Suppressor macrophage treated with lipopolysaccharide for 4 hours (primary cell): ENCODE measurements around the gene PDZK1IP1.

Experiments
- DNase-seq: peaks from one replicate; pipeline ENCODE4 v3.0.0-alpha.2; 2020

The PDZK1IP1 gene, protein sequence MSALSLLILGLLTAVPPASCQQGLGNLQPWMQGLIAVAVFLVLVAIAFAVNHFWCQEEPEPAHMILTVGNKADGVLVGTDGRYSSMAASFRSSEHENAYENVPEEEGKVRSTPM

DNA sequence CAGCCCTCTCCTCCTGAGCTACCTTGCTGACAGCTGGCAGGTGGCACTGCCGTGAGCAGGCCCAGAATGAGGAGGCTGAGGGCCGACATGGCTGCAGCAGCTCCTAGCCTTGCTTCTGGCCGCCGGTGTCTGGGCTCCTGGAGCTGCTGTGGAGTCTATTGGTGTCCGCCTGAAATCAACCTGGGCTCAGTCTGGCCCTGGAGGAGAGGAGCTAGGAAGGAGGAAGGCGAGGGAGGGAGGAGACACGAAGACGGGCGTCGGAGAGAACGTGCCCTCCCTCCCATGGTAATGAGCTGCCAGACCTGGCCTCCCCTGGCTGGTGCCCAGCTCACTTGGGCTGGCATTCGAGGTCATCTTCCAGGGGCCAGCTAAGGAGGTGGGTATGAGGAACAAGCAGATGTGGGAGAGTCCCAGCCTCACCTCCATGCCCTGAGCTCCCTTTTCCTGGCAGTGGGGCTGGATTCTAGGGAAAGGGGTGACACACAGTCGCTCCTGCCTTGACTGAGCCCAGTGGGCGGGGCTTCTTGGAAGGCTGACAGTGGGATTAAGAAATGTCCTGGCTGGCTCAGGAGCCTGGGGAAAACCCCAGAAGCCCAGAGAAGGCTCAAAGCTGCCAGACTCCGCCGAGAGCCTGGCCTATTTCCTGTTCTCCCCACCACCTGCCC lies at the start of gene PDZK1IP1:
PDZK1IP1 (minus strand) TSS at position 193 of the 665 bp plus-strand sequence; CDS start at position 89, 104 bp downstream.
- DNase-seq, result peak; percentile 66

DNA sequence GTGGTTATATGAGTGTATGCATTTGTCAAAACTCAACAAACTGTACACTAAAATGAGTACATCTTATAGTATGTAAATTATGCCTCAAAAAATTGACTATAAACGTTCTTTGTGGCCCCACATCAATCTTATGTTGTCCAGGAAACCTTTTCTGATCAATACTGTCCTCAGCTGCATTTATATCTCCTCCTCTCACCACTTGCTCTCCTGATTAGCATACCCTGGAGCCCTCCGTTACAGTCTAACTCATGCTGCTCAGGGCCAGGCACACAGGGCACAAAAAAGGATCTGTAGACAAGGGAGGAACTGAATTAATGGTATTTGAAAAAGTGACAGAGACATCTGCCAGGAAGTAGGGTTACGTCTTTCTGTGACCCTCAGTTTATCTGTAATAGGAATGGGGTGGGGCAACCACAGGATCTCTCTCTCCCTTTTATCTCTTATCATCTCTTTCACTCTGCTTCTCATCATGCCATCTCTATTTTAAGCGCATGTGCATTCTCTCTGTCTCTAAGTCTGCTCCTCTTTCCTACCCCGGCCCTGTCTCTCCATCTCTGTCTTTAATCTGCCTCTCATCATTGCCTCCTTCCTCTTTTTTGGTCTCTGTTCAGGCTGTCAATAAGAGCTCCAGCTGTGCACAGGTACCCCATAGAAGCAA lies 49.2 kb upstream of the PDZK1IP1 start:
- DNase-seq, result no peak

DNA sequence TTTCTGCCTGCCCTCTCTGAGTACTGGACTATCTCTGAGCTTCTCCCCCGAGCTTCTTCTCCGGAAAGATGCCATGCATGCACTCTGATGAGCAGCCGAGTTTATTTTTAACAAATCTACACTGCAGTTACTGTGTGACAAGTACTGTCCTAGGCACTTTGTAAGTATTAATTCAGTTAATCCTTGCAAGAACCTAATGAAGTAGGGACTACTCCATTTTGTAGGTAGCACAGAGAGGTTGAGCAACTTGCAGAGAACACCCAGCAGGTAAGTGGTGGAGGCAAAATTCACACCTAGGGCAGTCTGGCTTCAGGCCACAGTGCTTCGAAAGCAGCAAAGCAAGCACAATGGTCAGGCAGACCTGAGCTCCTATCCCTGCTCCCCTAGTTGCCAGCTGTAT lies 46.0 kb upstream of the PDZK1IP1 start:
- no peak for DNase-seq

DNA sequence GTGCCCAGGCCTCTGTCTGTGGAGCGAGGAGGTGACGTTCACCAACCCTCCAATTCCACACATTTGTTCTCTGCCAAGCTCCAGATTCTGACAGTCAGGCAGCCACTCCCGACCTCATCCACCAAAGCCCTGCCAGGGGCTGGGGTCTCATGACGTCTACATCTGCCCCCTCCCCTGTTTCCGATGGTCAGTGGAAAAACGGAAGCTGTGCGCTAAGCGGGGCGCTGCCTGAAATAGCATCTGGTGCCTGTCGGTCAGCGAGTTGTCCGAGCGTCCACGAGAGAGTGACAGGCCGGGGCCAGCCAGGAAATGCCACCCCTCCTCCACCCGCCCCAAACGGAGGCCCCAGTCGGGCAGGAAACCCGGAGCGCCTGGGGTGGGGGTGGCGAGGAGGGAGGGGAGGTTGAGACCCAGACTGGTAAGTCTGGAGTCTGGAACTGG lies 45.4 kb upstream of the PDZK1IP1 start:
- DNase-seq, result no peak

DNA sequence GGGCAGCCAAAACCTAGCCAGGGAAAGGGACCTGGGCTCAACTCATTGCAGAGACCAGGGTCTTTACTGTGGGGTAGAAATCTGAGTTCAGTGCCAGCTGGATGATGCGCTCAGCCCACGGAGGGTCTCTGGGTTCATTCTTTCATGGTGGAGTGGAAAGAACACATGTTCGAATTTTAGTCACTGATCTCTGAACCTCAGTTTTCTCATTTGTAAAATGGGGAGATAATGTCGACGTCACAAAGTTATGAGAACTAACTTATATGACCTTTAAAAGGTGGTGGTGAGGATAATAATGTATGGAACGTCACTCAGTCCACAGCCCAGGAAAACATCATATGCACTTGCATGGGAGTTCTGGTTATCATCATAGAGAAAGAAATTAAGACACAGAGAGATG lies 43.4 kb upstream of the PDZK1IP1 start:
- no peak for DNase-seq

DNA sequence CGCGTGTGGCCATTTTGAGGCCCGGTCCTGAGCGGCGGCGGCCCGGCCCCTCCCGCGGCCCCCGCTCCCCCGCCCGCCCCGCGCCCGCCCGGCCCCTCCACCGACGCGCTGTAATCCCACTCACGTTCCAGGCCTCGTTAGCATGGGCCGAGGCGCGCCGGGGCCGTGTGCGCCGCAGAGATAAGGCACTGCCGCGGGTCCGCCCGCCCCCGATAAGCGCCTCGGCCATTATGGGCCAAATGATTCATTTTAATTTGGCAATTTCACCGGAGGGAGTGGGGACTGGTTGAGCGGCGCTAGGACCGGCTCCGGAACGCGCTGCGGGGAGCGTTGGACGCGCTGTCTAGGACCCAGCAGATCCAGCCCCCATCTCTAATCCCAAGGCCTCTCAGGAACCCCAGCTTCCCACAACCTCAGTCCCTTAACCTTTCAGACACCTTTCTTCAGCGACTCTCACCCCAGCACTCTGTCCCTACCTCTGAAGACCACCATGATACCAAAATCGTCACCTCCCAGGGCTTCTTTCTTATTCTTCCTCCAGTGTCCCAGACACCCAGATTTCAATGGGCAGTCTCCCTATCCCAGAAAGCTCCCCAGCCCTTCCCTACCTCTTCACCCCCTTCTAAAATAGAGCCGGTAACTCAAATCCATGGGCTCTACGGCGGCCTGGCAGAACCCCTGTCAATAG lies 42.5 kb upstream of the PDZK1IP1 start, which contains the start of gene TAL1:
TAL1 (minus strand) TSS at position 39 of the 688 bp plus-strand sequence. CDS start 6,337 bp downstream, outside the sequence.
- DNase-seq, result no peak

DNA sequence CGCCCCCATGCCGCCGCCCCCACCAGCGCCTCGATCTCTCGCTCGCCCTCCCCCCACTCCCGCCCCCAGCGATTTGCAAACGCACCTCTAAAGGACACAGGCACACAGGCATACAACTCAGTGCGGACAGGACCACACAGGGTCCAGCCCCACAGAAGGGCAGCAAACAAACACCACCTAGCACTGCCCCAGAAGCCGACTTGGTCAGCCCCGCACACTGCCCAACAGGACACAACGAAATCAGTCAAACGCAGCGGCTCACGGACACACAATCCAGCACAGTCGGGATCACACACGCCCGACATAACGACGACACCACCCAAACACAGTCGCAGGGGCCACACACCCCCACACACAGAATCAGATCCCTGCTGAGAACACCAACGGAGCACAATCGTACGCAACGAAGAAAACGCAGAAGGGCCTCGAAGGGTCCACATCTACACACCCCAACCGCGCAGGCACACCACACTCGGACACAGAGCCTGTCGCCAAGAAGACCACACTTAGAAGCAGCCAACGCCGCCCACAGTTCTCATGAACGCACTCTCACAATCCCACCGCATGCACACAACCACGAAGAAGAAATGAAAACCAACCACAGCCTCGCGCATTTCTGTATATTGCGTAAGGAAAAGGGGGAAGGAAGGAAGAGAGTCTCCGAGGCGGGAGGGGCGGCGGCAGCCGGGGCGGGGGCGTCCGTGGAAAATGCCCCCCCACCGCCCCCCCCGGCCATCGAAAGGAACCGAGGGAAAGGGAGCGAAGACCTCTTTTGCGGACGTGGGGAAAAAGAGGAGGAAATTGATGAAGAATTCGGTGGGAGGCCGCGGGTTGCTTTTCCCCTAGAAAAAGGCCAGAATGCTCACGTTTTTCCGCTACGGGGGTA lies 41.7 kb upstream of the PDZK1IP1 start:
- DNase-seq, result peak; percentile 71

DNA sequence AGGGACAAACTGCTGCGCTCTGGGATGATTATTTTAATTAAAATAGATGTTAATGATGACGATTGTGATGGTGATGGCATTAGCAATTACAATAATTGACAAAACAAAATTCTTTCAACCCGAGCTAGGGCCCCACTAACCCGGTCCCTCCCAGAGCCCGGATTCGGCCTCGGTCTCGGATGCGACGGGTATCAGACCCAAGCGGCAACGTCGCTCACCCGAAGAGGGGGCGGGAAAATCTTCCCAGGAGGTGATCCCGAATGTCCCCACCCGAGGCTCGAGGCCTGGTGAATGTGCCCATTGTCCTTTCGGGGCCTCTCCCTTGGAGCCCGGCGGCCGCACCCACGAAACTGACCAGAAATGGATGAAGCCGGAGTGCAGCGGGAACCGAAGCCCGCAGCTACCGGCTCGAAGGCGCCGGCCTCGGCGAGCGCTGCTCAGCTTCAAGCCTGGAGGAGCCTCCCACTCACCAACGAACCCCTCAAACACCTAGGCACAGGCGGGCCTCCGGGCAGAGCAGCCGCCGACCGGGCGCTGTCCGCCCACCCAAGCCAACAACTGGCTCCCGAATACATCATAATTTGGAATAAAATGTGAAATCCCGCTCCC lies 41.0 kb upstream of the PDZK1IP1 start:
- no peak for DNase-seq

DNA sequence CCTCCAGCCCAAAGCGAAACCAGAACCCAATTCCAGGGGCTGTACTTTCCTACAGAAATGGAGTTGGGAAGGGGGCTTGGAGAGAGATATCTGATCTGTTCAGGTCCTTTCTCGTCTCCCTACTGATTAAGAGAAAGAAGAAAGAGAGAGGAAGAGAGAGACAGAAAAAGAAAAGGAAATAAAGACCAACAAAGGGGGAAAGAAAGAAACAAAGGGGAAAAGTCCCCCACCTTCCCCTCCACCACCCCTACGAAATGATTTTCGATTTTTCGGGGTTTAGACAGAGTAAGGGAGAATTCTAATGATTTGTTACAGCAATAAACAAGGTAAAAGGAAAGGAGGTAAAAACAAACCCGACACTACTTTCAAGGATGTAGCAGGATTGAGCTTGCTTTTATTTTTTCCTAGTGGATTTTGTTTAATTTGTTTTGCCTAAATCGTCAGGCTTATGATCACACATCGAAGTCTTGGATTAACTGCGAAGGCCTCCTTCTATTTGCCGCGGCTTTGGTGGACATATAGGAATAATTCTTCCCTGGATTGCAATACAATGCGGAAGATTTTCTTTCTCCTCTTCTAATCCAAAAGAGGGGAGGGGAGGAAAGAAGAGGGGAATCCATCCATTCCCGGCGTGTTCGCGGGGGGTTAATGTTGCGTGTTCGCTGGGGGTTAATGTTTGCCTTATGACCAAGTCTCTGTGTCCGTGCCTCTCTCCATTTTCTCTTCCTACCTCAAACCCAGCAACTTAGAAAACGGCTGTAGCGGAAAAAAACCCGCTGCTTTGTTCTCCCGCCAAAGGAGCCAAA lies 40.3 kb upstream of the PDZK1IP1 start:
- DNase-seq, result no peak

DNA sequence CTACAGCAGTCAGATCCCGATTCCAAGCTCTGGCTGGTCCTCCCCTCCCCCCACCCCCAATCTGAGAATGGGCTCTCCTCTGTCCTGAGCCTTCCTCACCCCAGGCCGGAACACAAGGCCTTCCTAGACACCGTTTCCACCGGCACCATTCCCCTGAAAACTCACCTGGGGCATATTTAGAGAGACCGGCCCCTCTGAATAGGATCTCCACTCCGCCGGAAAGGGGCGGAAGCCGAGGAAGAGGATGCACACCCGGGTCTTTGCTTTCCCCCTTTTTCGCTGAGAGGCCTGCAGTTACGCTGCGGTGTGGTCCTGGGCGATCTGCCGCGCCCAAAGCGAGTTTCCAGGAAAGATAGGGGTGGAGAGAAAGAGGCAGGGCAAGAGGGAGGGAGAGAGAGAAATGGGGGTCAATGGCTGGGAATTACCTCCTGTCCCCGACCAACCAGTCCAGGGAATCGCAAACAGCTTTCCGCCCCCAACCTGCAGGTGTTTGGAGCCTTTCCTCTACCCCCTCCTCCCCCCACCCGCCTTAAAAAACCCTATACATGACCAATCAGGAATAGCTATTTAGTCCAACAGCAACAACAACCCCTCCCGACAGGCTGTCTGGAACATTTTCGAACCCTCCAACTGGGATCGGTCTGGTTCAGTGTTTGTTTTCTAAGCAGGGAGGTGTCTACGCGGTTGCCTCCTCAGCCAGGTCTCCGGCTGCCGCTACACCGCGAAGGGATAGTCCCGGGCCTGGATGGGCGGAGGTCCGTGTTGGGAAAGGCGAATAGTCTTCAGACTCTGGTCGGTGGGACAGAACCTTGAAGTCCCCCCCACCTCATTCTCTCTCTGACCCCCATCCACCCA lies 39.4 kb upstream of the PDZK1IP1 start:
- DNase-seq, result no peak

DNA sequence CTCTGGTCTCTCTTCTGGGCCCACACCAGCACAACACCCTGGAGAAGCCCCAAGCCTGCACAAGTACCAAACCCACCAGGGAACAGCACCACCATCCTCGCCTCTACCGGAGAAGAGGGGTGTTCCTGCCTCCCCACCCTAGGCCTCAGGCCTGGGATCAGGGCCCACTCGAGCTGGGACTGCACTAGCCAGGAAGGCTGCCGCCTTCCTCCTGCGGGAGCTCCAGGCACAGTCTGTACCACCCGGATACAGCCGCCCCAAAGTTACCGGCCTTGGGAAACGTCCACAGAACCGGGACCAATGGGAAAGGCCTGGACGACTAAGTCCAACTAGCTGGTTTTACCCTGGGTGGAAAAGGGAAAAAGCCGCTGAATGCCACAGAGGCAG lies 38.8 kb upstream of the PDZK1IP1 start:
- no peak for DNase-seq

DNA sequence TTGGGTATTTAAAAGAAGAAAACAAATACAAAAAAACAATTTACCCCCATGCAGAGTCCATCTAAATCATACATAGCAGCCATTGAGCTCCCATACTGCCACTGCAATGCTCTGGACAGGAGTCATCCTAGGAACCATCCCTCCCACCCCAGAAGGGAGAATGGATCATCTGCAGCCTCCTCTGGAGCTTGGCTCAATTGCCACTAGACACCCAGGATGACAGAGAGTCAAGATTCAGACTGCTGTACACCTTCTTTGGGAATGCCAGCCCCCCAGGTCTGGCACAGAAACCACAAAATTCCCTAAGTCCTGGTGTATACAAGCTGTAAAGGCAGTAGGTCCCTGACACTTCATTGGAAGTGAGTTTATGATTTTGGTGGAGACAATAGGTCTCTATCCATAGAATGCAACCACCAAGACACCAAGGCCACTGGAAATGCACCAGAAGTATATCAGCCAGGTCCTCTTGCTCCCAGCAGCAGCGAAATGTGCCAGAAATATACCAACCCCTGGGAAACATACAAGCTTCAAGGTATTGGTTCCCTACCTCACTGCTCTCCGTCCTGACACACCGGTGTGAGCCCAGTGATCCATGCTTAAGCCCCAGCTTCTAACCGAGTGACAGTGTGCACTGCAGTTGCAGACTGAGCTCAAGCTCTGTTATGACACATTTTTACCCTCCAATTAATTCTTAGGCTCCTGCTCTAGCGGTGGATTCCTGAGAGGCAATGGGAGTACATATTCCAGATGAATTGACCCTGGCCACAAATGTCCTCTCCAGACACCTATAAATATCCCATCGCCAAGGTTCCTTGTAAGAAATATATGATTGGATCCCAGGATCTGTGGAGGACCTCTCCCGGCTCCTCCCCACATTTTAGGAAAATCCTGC lies 37.8 kb upstream of the PDZK1IP1 start:
- DNase-seq, result no peak

DNA sequence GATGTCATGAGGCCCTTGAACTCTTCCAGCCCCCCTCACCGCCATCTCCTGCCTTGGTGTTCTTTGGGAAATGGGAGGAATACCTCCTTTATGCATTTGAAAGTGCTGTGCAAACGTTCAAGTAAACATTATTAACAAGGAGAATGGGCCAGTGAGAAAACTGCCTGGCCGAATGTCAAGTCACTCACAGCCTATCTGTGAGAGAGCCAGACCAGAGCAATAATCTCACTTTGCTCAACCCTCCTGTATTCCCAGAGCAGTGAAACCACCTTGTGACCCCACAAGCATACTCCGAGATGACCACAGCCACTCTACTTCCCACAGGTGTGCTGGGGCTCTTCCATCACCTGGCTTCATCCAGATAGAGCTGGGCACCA lies 37.0 kb upstream of the PDZK1IP1 start:
- no peak for DNase-seq

DNA sequence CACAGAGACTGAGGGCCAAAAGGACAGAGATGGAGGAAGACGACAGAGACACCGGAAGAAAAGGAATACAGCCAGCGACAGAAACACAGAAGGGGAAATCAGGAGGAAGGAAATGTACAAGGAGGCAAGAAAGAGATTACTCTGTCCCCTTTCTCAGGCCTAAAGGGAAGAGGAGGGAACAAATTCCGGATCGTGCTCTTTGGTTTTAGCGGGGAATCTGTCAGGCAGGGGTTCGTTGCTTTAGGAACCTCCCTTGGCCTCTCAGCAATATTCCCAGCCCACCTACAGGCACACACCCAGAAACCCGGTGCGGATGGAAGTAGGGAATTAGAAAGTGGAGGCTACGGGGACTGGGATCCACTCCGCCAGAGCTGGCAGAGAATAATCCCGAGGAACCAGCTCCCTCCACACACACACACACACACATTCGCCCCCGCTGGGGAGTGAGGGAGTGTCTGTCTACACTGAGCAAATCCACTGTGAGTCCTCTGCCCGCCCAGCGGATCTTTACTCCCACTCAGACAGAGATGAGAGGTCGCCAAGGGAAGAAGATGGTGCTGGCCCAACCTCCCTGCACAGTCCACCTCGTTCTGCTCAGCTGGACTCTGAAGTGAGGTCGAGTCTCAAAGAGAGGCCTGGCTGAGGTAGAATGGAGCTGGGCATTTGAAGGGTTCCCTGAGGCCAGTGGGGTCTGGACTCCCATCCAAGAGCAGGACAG lies 36.4 kb upstream of the PDZK1IP1 start:
- DNase-seq, result no peak

DNA sequence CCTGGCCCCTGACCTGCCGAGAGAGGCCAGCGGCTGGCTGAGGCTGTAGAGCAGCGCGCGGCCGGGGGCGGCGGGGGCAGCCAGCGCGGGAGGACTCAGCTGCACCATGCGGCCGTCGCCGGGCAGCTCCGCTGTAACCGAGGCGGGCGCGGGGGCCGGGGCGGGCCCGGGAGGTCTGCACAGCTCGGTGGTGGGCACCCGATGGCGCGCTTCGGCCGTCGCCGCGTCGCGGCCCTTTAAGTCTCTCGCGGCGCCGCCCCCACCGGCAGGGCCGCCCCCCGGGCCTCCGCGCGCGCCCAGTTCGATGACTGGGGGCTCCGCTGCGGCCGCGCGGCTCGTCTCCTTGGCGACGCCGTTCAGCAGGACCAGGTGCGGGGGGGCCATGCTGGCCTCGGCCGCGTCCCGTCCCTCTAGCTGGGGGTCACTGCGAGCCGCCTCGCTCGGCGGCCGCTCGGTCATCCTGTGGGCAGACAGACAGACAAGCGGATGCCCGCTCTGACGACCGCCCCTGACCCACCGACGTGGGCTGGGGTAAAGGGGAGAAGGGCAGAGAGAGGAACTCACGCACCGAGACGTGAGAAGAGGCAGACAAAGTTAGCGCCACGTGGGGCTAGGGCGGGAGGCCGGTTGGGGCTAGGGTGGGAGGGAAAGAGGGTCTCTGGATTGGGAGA lies 35.7 kb upstream of the PDZK1IP1 start:
- DNase-seq, result no peak

DNA sequence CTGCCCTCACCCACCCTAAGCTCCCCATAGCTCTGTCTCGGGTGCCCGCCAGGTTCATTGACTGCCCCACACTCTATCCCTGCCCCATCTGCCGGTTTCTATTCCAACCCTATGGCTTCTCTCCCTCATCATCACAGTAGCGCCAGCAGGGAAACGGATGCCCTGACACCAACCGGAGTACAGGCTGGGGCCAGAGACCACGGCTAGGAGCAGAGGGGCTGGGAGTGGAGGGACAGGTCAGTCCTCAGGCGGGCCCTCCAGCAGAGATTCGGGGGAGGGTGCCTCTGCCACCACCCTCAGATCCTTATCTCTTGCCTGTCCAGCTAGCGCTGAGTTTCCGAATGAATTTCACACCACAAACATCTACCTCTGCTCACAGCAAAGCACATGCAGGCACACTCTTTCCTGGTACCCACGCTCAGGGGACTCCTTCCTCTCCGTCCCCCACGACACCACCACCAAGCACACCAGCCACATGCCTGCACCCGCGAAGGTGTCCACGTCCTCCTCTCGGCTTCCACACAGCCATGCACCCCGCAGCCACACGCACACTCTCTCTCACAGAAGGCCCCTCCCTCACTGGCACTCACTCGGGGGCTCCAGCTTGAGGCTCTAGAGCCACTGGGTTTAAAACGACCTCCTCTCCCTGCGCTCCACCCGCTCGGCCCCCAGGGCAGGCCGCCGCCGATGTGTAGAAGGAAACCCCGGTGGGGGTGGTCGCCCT lies 35.0 kb upstream of the PDZK1IP1 start:
- no peak for DNase-seq
